NB4 (cell line): ENCODE measurements around the gene CACNG7.
"Not testable (repeated sequence)": the region's sequence is repeated elsewhere in the genome, so short reads cannot be mapped to it uniquely, and the experiment has no call there.

Experiments used
- MYC ChIP-seq: IDR thresholded peaks from 2 replicates; pipeline ENCODE4 v1.6.1; 2011; ENCODE audit warnings: low read depth, low read length
- POLR2A ChIP-seq: IDR thresholded peaks from 2 replicates; pipeline ENCODE4 v1.6.1; 2011; ENCODE audit warnings: mild to moderate bottlenecking; ENCODE audit not compliant: insufficient read length; ENCODE audit errors: extremely low read depth
- TF ChIP-seq, protein P1 (sequence below): IDR thresholded peaks from one replicate; pipeline ENCODE4 v1.5.1; 2012; ENCODE audit warnings: low read depth, low read length
- TF ChIP-seq, protein P2 (sequence below): IDR thresholded peaks from 2 replicates; pipeline ENCODE4 v1.6.1; 2011; ENCODE audit warnings: low read depth, low read length

DNA sequence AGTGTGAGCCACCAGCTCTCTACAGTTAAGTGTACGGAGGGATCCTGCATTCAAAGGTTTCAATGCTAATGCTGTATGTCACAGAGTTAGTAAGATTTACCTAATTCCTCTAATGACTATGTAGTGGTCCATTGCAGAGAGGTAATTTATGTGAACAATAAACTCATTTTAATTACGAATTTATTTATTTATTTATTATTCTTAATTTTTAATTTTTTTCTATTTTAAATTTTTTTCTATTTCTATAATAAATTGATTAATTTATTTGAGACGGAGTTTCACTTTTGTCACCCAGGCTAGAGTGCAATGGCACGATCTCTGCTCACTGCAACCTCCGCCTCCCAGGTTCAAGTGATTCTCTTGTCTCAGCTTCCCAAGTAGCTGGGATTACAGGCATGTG is 39.5 kb downstream of the CACNG7 start:
- TF ChIP-seq, protein P1, sequence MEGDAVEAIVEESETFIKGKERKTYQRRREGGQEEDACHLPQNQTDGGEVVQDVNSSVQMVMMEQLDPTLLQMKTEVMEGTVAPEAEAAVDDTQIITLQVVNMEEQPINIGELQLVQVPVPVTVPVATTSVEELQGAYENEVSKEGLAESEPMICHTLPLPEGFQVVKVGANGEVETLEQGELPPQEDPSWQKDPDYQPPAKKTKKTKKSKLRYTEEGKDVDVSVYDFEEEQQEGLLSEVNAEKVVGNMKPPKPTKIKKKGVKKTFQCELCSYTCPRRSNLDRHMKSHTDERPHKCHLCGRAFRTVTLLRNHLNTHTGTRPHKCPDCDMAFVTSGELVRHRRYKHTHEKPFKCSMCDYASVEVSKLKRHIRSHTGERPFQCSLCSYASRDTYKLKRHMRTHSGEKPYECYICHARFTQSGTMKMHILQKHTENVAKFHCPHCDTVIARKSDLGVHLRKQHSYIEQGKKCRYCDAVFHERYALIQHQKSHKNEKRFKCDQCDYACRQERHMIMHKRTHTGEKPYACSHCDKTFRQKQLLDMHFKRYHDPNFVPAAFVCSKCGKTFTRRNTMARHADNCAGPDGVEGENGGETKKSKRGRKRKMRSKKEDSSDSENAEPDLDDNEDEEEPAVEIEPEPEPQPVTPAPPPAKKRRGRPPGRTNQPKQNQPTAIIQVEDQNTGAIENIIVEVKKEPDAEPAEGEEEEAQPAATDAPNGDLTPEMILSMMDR = not testable (repeated sequence)
- TF ChIP-seq MYC, POLR2A: not testable (repeated sequence)
- TF ChIP-seq, protein P2, sequence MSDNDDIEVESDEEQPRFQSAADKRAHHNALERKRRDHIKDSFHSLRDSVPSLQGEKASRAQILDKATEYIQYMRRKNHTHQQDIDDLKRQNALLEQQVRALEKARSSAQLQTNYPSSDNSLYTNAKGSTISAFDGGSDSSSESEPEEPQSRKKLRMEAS = not testable (repeated sequence)
